GM12878 (cell line): ENCODE results near the gene MEI1. TPM values are rescaled to one million over a fixed set of nuclear protein-coding genes. Genes with fewer than 3 reads are reported as not detected.

ENCODE experiments used
- ATAC-seq: fragments of 200-7000 bp; cut with Tn5 transposase; 3 replicates; pipeline ENCODE4 v1.9.1; 2020; ENCODE audit warnings: mild to moderate bottlenecking, moderate library complexity
- BruUV-seq: library from RNA; stranded (reverse); fragments of 400-500 nt; replicated peaks from 2 replicates; lab custom pipeline; 2021; lab: Mats Ljungman, UMichigan
- CTCF ChIA-PET: fragments of 300-600 bp; sonication (Branson Sonifier 250); formaldehyde crosslinking; extraction: SDS; loops from one replicate; lab custom pipeline; 2021; ENCODE audit warnings: inconsistent platforms; lab: Yijun Ruan, JAX
- POLR2A ChIA-PET: fragments of 350-600 bp; formaldehyde crosslinking; extraction: SDS; loops from one replicate; lab custom pipeline; 2021; ENCODE audit warnings: inconsistent platforms; lab: Charles Lee
- RAD21 ChIA-PET: fragments of 300-600 bp; sonication (Branson Sonifier 250); formaldehyde crosslinking; loops from one replicate; lab custom pipeline; 2023; ENCODE audit warnings: antibody characterized with exemption; ENCODE audit not compliant: unreplicated experiment; lab: Charles Lee
- SMC1A ChIA-PET: fragments of 300-600 bp; sonication (Branson Sonifier 250); formaldehyde crosslinking; loops from one replicate; lab custom pipeline; 2023; ENCODE audit not compliant: unreplicated experiment, uncharacterized antibody; lab: Charles Lee
- DNase-seq: peaks from one replicate; pipeline ENCODE4 v3.0.0-alpha.2; 2011; ENCODE audit warnings: low read depth, low spot score
- FAIRE-seq: peaks from 3 replicates; lab custom pipeline; 2011; peaks lifted over from hg19 to GRCh38; lab: Jason Lieb, UNC
- H2AFZ ChIP-seq: 2 replicates; pipeline ENCODE4 v1.6.0; 2011; ENCODE audit warnings: low read depth, low read length, control low read depth; ENCODE audit not compliant: control insufficient read depth
- H3K27ac ChIP-seq: 2 replicates; pipeline ENCODE4 v1.5.1; 2011; ENCODE audit warnings: control low read depth; ENCODE audit not compliant: control insufficient read depth, insufficient read depth
- H3K27me3 ChIP-seq, 2 experiments: replicated peaks in 1 of 2; 2 replicates each; pipeline versions ENCODE4 v1.6.0 to v1.6.1; 2011; ENCODE audit warnings: low read length in 1 of 2; ENCODE audit not compliant: control insufficient read depth in 2 of 2, insufficient read depth in 2 of 2
- H3K36me3 ChIP-seq, 2 experiments: 2 replicates each; pipeline ENCODE4 v1.5.1; 2011; ENCODE audit warnings: low read length in 1 of 2; ENCODE audit not compliant: control insufficient read depth in 2 of 2, insufficient read depth in 2 of 2
- H3K4me1 ChIP-seq: 2 replicates; pipeline ENCODE4 v1.6.1; 2011; ENCODE audit warnings: mild to moderate bottlenecking, low read length, moderate library complexity, mixed read lengths; ENCODE audit not compliant: control insufficient read depth, insufficient read depth
- H3K4me2 ChIP-seq: 2 replicates; pipeline ENCODE4 v1.6.0; 2011; ENCODE audit warnings: control low read depth; ENCODE audit not compliant: control insufficient read depth, insufficient read depth
- H3K4me3 ChIP-seq: fragments of 200-600 bp; sonication (generic); 2 replicates; pipeline ENCODE4 v1.5.1; 2016
- H3K79me2 ChIP-seq: 2 replicates; pipeline ENCODE4 v1.6.0; 2011; ENCODE audit warnings: low read length; ENCODE audit not compliant: control insufficient read depth, insufficient read depth
- H3K9ac ChIP-seq: 2 replicates; pipeline ENCODE4 v1.8.0; 2011; ENCODE audit warnings: low read length, control low read depth, mixed read lengths; ENCODE audit not compliant: control insufficient read depth, insufficient read depth
- H3K9me3 ChIP-seq: replicated peaks from 3 replicates; pipeline ENCODE4 v1.5.1; 2011; ENCODE audit warnings: mild to moderate bottlenecking, low read length; ENCODE audit not compliant: control insufficient read depth, insufficient read depth
- H4K20me1 ChIP-seq: 2 replicates; pipeline ENCODE4 v1.6.0; 2011; ENCODE audit not compliant: control insufficient read depth, insufficient read depth
- ATF3 ChIP-seq: IDR thresholded peaks from 2 replicates; pipeline ENCODE4 v1.6.1; 2011; ENCODE audit warnings: low read depth, mild to moderate bottlenecking, low read length, moderate library complexity, borderline replicate concordance; ENCODE audit errors: extremely low read depth
- BRCA1 ChIP-seq: IDR thresholded peaks from 2 replicates; pipeline ENCODE4 v1.6.1; 2011; ENCODE audit warnings: low read depth, low read length, improper control_type of control experiment
- CBFB ChIP-seq: IDR thresholded peaks from 2 replicates; pipeline ENCODE4 v1.6.1; 2016; ENCODE audit warnings: antibody characterized with exemption, low read depth
- CREB1 ChIP-seq: IDR thresholded peaks from 2 replicates; pipeline ENCODE4 v1.6.1; 2012; ENCODE audit warnings: low read depth, mild to moderate bottlenecking, inconsistent platforms
- HSF1 ChIP-seq: fragments of 150-350 bp; IDR thresholded peaks from 2 replicates; pipeline ENCODE4 v1.6.1; 2014; ENCODE audit warnings: mild to moderate bottlenecking, low read depth, low read length
- IRF3 ChIP-seq: fragments of 450-650 bp; IDR thresholded peaks from 2 replicates; pipeline ENCODE4 v1.6.1; 2014; ENCODE audit warnings: mild to moderate bottlenecking
- NFYA ChIP-seq: IDR thresholded peaks from 2 replicates; pipeline ENCODE4 v1.6.1; 2011; ENCODE audit warnings: low read depth, mild to moderate bottlenecking, low read length, improper control_type of control experiment, borderline replicate concordance
- STAT3 ChIP-seq: IDR thresholded peaks from 2 replicates; pipeline ENCODE4 v1.6.1; 2011; ENCODE audit warnings: low read depth, low read length, improper control_type of control experiment
- SUZ12 ChIP-seq: fragments of 200-600 bp; sonication (generic); IDR thresholded peaks from one replicate; pipeline ENCODE4 v1.6.1; 2018; ENCODE audit warnings: antibody characterized with exemption, mild to moderate bottlenecking; ENCODE audit not compliant: unreplicated experiment
- ZNF217 ChIP-seq: fragments of 450-650 bp; IDR thresholded peaks from 2 replicates; pipeline ENCODE4 v1.6.1; 2017; ENCODE audit warnings: antibody characterized with exemption, mild to moderate bottlenecking
- WGBS: methylation state at CpG from one replicate; pipeline ENCODE4 v1.1.6; 2016; ENCODE audit warnings: low lambda C conversion rate; ENCODE audit not compliant: insufficient replicate concordance, insufficient coverage; ENCODE audit errors: missing lambda C conversion rate; 5-methylcytosine and 5-hydroxymethylcytosine counted together
- in situ Hi-C: fragments of 300-500 bp; cut with MboI; formaldehyde crosslinking; loops from 9 replicates; pipeline ENCODE4 v1.14.3; 2018; ENCODE audit warnings: mixed read lengths
- intact Hi-C: fragments of 100-400 bp; cut with micrococcal nuclease; formaldehyde crosslinking; loops from one replicate; pipeline ENCODE4 v1.14.2; 2022; ENCODE audit not compliant: unreplicated experiment
- polyA plus RNA-seq, 11 experiments: library from polyadenylated mRNA; depleted of rRNA in 4 of 11; unstranded in 6 of 11; stranded (reverse) in 5 of 11; fragments of >200 nt; fragmentation: Nextera tagmentation in 4 of 11; fragmentation: Illumina TruSeq in 1 of 11; extraction: Ambion mirVana in 4 of 11; extraction: Trizol in 1 of 11; gene quantifications; 1 replicate in 1 of 11; 2 replicates in 10 of 11; pipeline versions ENCODE4 v1.2.1 to v1.2.3, GENCODE V29; 2011 to 2016; ENCODE audit warnings: inconsistent platforms in 2 of 11, missing spikeins in 2 of 11, low read depth in 1 of 11
- total RNA-seq, 4 experiments: library from RNA; depleted of rRNA in 3 of 4; stranded (reverse); fragments of >200 nt in 3 of 4; fragmentation: Illumina TruSeq in 1 of 4; extraction: Trizol in 1 of 4; gene quantifications; 2 replicates each; pipeline versions ENCODE4 v1.2.1 to v1.2.3, GENCODE V29; 2013 to 2021

MEI1 gene
- total and polyA plus RNA-seq, 10 of the 15 experiments (the other 5 are each of a cell fraction or from before 2014, with no cell fraction given), result 27.9 to 48.9 (median 35.8) TPM

GRCh38 chr22:41676134-41676533 lies 23.2 kb upstream of the MEI1 start:
- intact Hi-C loops, result no loop called here
- no peak for FAIRE-seq
- Histone ChIP-seq H3K4me1 (no peaks in the 10 kb centered on the region), H3K79me2 (peaks cover 22% of the 10 kb centered on the region), H3K9ac (no peak overlapping the region), H3K9me3 (no peaks in the 10 kb centered on the region), H3K36me3 (peaks cover 25 to 33% of the 10 kb centered on the region in 2 experiments), H3K4me3 (no peak overlapping the region), H4K20me1 (no peaks in the 10 kb centered on the region), H2AFZ (no peak overlapping the region), H3K27me3 (no peaks in the 10 kb centered on the region), H3K27ac (no peak overlapping the region), H3K4me2 (no peak overlapping the region)
- TF ChIP-seq NFYA (no peak), CBFB (no peak), CREB1 (no peak), SUZ12 (no peak), ZNF217 (no peak), STAT3 (no peak), HSF1 (no peak), BRCA1 (no peak), IRF3 (no peak), ATF3 (no peak)
- DNase-seq, result no peak
- WGBS, result 82% methylated on average over 4 of the region's 4 CpGs
- POLR2A ChIA-PET, result no interaction called here
- RAD21 ChIA-PET, result no interaction called here
- CTCF ChIA-PET, result interaction anchor here (1.1 to 1.7 kb wide), 3 partner anchors 9 to 133 kb away, joined by 3 to 5 read pairs (median 5); no protein-coding TSS in a partner anchor
- SMC1A ChIA-PET, result interaction anchor here (1.1 kb wide), 1 partner anchor 179 kb away, joined by 3 read pairs; no protein-coding TSS in a partner anchor
- ATAC-seq, result no peak
- no TSS peak for BruUV-seq
- in situ Hi-C loops, result no loop called here
